PC-9 (cell line): ENCODE data around the gene INTS4.

Experiments
- CTCF ChIP-seq: fragments of 200-600 bp; sonication (generic); conservative IDR thresholded peaks from 2 replicates; pipeline ENCODE4 v1.6.1; 2017; ENCODE audit warnings: mixed run types, antibody characterized with exemption, mild to moderate bottlenecking, moderate library complexity
- EZH2 ChIP-seq: fragments of 200-600 bp; sonication (generic); IDR thresholded peaks from 2 replicates; pipeline ENCODE4 v1.8.0; 2017; ENCODE audit warnings: antibody characterized with exemption, low read depth

GRCh38 chr11:77873345-77873744 is 121.1 kb downstream of the INTS4 start:
- TF ChIP-seq CTCF (no peak), EZH2 (no peak)
